GM23338 (cell line): ENCODE data around the gene LRIG1.

Experiments used
- CREB1 ChIP-seq: fragments of 250-450 bp; sonication (Bioruptor Pico); IDR thresholded peaks from 2 replicates; pipeline ENCODE4 v1.5.0; 2020; ENCODE audit warnings: low read depth, mild to moderate bottlenecking, moderate library complexity
- EZH2 ChIP-seq: fragments of 200-600 bp; sonication (generic); IDR thresholded peaks from one replicate; pipeline ENCODE4 v1.8.0; 2017; ENCODE audit warnings: antibody characterized with exemption, mild to moderate bottlenecking, low read depth; ENCODE audit not compliant: unreplicated experiment
- EZH2phosphoT487 ChIP-seq: fragments of 200-600 bp; sonication (generic); IDR thresholded peaks from one replicate; pipeline ENCODE4 v1.8.1; 2018; ENCODE audit warnings: antibody characterized with exemption; ENCODE audit not compliant: unreplicated experiment
- JUNB ChIP-seq: IDR thresholded peaks from one replicate; pipeline ENCODE4 v1.6.1; 2016; ENCODE audit warnings: antibody characterized with exemption; ENCODE audit not compliant: unreplicated experiment
- NANOG ChIP-seq: IDR thresholded peaks from 2 replicates; pipeline ENCODE4 v1.6.1; 2016; ENCODE audit warnings: antibody characterized with exemption, borderline replicate concordance
- POLR2AphosphoS5 ChIP-seq: IDR thresholded peaks from 2 replicates; pipeline ENCODE4 v1.6.1; 2016; ENCODE audit warnings: antibody characterized with exemption, low read depth
- STAT1 ChIP-seq: IDR thresholded peaks from one replicate; pipeline ENCODE4 v1.6.1; 2016; ENCODE audit warnings: antibody characterized with exemption; ENCODE audit not compliant: unreplicated experiment
- ZNF114 ChIP-seq: fragments of 250-450 bp; sonication (Bioruptor Pico); IDR thresholded peaks from 2 replicates; pipeline ENCODE4 v1.5.0; 2020; ENCODE audit warnings: mild to moderate bottlenecking, moderate library complexity
- TF ChIP-seq, protein P1 (sequence below), 2 experiments: fragments of 200-600 bp in 1 of 2; sonication (generic) in 1 of 2; conservative IDR thresholded peaks; 2 replicates each; pipeline versions ENCODE4 v1.5.1 to v1.6.1; 2016 to 2017; ENCODE audit warnings: antibody characterized with exemption in 2 of 2, low read depth in 2 of 2, mild to moderate bottlenecking in 2 of 2, moderate library complexity in 1 of 2
- TF ChIP-seq, protein P2 (sequence below): IDR thresholded peaks from one replicate; pipeline ENCODE4 v1.6.1; 2018; ENCODE audit warnings: antibody characterized with exemption; ENCODE audit not compliant: unreplicated experiment
- TF ChIP-seq, protein P3 (sequence below): IDR thresholded peaks from 2 replicates; pipeline ENCODE4 v1.6.1; 2016; ENCODE audit warnings: antibody characterized with exemption

DNA sequence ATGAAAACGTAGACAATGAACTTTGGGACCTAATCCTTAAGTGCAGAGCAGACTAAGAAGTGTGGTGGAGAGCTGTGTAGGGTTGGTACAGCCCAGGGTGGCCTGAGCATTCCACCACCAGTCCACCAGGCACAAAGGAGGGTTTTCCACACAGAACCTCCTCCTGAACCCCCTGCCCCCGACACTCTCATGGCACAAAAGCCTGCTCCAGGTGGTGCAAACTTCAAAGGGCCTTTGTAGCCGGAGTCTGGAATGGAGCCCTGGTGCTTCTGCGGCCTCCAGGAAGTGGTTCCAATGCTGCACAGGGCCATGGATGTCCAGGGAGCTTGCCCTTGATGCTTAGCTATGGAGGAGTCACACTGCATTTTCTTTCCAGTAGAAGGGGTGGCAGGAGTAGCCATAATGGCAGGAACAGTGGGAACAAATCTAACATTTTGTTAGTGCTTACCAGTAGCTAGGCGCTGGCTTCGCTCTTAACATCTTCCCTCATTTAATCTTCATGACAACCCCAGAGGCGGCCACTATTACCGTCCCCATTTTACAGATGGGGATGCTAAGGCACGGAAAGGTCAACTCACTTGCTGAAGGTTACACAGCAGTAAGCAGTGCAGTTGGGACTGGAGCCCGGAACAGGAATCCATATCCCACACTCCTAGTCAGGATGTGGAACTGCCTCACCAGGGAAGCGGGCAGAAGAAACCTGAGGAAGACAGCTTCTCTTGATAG, 68.6 kb downstream of the LRIG1 start:
- TF ChIP-seq, protein P1, sequence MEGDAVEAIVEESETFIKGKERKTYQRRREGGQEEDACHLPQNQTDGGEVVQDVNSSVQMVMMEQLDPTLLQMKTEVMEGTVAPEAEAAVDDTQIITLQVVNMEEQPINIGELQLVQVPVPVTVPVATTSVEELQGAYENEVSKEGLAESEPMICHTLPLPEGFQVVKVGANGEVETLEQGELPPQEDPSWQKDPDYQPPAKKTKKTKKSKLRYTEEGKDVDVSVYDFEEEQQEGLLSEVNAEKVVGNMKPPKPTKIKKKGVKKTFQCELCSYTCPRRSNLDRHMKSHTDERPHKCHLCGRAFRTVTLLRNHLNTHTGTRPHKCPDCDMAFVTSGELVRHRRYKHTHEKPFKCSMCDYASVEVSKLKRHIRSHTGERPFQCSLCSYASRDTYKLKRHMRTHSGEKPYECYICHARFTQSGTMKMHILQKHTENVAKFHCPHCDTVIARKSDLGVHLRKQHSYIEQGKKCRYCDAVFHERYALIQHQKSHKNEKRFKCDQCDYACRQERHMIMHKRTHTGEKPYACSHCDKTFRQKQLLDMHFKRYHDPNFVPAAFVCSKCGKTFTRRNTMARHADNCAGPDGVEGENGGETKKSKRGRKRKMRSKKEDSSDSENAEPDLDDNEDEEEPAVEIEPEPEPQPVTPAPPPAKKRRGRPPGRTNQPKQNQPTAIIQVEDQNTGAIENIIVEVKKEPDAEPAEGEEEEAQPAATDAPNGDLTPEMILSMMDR (conservative IDR thresholded peaks at IDR 0.05; ENCODE audit: low read depth in 2 of 2), result no peak
- no peak for TF ChIP-seq EZH2phosphoT487
- TF ChIP-seq POLR2AphosphoS5, result 0 out of 2 replicates have a peak, but pooled peaks have one; percentile 21
- no peak for TF ChIP-seq ZNF114
- TF ChIP-seq CREB1, result no peak
- TF ChIP-seq, protein P2, sequence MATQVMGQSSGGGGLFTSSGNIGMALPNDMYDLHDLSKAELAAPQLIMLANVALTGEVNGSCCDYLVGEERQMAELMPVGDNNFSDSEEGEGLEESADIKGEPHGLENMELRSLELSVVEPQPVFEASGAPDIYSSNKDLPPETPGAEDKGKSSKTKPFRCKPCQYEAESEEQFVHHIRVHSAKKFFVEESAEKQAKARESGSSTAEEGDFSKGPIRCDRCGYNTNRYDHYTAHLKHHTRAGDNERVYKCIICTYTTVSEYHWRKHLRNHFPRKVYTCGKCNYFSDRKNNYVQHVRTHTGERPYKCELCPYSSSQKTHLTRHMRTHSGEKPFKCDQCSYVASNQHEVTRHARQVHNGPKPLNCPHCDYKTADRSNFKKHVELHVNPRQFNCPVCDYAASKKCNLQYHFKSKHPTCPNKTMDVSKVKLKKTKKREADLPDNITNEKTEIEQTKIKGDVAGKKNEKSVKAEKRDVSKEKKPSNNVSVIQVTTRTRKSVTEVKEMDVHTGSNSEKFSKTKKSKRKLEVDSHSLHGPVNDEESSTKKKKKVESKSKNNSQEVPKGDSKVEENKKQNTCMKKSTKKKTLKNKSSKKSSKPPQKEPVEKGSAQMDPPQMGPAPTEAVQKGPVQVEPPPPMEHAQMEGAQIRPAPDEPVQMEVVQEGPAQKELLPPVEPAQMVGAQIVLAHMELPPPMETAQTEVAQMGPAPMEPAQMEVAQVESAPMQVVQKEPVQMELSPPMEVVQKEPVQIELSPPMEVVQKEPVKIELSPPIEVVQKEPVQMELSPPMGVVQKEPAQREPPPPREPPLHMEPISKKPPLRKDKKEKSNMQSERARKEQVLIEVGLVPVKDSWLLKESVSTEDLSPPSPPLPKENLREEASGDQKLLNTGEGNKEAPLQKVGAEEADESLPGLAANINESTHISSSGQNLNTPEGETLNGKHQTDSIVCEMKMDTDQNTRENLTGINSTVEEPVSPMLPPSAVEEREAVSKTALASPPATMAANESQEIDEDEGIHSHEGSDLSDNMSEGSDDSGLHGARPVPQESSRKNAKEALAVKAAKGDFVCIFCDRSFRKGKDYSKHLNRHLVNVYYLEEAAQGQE, result no peak
- no peak for TF ChIP-seq EZH2
- TF ChIP-seq STAT1, result no peak
- TF ChIP-seq JUNB, result no peak
- TF ChIP-seq, protein P3, sequence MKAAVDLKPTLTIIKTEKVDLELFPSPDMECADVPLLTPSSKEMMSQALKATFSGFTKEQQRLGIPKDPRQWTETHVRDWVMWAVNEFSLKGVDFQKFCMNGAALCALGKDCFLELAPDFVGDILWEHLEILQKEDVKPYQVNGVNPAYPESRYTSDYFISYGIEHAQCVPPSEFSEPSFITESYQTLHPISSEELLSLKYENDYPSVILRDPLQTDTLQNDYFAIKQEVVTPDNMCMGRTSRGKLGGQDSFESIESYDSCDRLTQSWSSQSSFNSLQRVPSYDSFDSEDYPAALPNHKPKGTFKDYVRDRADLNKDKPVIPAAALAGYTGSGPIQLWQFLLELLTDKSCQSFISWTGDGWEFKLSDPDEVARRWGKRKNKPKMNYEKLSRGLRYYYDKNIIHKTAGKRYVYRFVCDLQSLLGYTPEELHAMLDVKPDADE, result no peak
- no peak for TF ChIP-seq NANOG
